Measurements from ENCODE around the gene FIBCD1. TPM values are rescaled to one million over a fixed set of nuclear protein-coding genes. Genes with fewer than 3 reads are reported as not detected.
A peak's percentile ranks its signal among the peaks of the same experiment; 100 is the strongest.

Gene FIBCD1
- total RNA-seq, 1 donor from 2014 or later: 0.59 TPM

GRCh38 chr9:130975932-130976841, 37.1 kb upstream of the FIBCD1 start:
- no peak for ATAC-seq (ENCODE audit: poor library complexity)
- intact Hi-C loops (cut with DNase I): no loop called here
- no peak for DNase-seq

- intact Hi-C loops (cut with DNase I): no loop called here
- no peak for ATAC-seq (ENCODE audit: poor library complexity)
- no peak for DNase-seq
Observed at GRCh38 chr9:130975156-130975555, 36.1 kb upstream of the FIBCD1 start.

GRCh38 chr9:130974697-130975096, 35.6 kb upstream of the FIBCD1 start:
- DNase-seq (no peak), ATAC-seq (ENCODE audit: poor library complexity) (no peak)
- intact Hi-C loops (cut with DNase I): no loop called here

DNA sequence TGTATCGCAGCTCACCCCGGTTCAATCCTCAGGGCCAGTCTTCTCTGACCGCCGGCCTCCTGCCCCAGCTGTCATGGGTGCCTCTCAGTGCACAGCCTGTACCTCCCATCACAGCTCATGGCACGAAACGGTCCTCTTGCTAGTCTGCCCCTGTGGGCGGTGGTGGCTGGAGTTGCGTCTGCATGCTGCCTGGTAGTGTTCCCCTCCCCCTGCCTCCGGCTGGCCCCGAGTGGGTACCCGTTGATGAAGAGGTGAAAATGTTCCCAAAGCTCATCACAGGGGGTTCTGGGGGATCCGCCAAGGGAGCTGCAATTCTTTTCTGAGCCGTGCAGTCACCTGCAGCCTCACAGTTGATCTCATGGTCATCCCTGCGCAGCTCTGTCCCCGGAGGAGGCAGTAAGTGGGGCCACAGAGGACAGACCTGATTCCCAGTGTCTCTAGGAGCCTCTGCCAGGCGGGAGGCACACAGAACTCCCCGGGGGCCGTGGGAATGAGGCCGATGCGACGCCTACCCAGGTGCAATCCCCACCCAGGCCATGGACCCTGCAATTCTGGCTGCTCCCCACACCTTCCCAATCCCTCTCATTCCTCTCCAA, 34.7 kb upstream of the FIBCD1 start:
- no peak for ATAC-seq (ENCODE audit: poor library complexity)
- DNase-seq: no peak
- intact Hi-C loops (cut with DNase I): no loop called here

DNA sequence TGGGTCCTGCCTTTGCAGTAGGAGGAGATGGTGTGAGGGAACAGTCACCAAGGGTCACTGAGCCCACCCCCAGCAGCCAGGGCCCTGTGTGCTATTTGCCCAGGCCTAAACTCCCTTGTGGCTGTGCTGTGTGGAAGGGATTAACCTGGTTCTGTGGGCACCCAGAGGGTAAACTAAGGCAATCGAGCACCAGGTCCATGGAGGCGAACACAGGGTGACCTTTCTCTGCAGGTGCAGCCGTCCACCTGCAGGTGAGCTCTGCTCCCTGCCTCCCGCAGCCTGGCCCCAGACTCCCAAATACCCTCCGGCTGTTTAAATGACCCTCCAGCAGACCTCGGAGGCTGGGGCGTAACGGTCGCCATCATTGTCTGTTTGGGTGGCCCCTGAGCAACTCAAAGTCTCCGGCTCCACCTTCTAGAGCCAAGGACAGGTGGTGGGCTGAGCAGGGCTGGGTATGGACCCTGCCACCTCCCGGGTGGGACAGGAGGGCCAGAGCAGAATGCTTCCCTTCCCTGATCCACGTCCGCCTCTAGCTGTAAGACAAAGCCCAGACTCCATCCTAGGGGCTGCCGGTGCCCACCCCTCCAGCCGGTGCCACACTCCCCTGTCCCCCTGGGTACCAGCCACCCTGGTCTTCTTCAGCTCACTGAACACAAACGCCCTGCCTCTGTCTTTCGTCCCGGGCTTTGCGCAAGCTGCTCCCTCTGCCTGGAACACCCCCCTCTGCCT, 34.1 kb upstream of the FIBCD1 start:
- intact Hi-C loops (cut with DNase I): no loop called here
- ATAC-seq (ENCODE audit: poor library complexity) (no peak), DNase-seq (no peak)

GRCh38 chr9:130972277-130972956, 33.4 kb upstream of the FIBCD1 start:
- no peak for DNase-seq
- ATAC-seq (ENCODE audit: poor library complexity): no peak
- intact Hi-C loops (cut with DNase I): no loop called here

GRCh38 chr9:130971294-130971849, 32.3 kb upstream of the FIBCD1 start:
- intact Hi-C loops (cut with DNase I): no loop called here
- DNase-seq: no peak
- ATAC-seq (ENCODE audit: poor library complexity): no peak

DNA sequence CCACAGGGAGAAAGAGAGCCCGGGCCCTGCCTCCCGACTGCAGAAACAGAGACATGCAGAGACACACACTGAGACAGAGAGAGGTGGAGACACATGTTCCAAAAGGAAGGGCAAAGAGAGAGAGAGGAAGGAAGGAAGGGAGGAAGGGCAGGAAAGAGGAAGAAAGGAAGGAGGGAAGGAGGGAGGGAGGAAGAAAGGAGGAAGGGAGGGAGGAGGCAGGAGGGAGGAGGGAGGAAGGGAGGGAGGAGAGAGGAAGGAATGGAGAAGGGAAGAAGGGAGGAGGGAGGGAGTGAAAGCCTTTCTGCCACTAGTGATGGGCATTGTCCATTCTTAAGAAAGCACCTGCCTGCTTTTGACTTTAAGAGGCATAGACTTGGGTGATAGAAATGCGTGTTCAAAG, 31.8 kb upstream of the FIBCD1 start:
- intact Hi-C loops (cut with DNase I): no loop called here

GRCh38 chr9:130970052-130970451, 31.0 kb upstream of the FIBCD1 start:
- no peak for ATAC-seq (ENCODE audit: poor library complexity)
- intact Hi-C loops (cut with DNase I): no loop called here
- DNase-seq: no peak

More for the DNA sequence above, 31.8 kb upstream of the FIBCD1 start:
- no peak for DNase-seq
- ATAC-seq (ENCODE audit: poor library complexity): no peak

- peak; percentile 71 for ATAC-seq (ENCODE audit: poor library complexity)
- intact Hi-C loops (cut with DNase I): no loop called here
- DNase-seq: no peak
Observed at GRCh38 chr9:130965680-130966079, 26.6 kb upstream of the FIBCD1 start.

DNA sequence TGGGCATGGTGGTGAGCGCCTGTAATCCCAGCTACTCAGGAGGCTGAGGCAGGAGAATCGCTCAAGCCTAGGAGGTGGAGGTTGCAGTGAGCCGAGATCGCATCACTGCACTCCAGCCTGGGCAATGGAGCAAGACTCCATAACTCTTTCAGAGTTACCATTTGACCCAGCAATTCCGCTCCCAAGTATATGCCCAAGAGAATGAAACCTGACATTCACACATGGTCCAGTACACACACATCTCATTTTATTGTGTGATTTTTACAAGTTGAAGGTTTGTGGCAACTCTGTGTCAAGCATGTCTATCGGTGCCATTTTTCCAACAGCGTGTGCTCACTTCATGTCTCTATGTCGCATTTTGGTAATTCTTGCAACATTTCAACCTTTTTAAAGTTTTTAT, 24.9 kb upstream of the FIBCD1 start:
- ATAC-seq (ENCODE audit: poor library complexity) (no peak), DNase-seq (no peak)
- intact Hi-C loops (cut with DNase I): no loop called here

DNA sequence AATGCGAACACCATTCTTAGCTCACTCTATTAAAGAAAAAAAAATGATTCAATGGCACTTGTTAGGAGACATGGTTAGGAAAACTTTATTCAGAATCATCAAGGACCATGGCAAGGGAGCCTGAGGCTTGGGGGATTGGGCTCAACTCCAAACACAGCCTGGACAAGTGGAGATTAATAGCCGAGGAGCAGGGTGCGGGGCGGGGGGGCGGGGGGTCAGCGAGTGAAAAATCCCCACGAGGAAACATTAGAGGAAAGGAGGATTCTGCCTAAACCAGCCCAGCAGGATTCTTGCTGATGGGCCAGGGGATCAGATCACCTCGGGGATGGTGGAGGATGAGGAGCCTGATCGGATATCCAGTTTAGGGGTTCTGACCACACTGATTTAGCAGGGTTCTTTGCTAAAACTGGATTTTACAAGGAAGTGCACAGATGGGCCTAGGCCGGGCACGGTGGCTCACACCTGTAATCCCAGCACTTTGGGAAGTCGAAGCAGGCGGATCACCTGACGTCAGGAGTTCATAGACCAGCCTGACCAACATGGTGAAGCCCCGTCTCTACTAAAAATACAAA, 24.4 kb upstream of the FIBCD1 start:
- ATAC-seq (ENCODE audit: poor library complexity) (no peak), DNase-seq (no peak)
- intact Hi-C loops (cut with DNase I): no loop called here

- DNase-seq (no peak), ATAC-seq (ENCODE audit: poor library complexity) (no peak)
- intact Hi-C loops (cut with DNase I): no loop called here
Observed at GRCh38 chr9:130962418-130963316, 23.6 kb upstream of the FIBCD1 start.

DNA sequence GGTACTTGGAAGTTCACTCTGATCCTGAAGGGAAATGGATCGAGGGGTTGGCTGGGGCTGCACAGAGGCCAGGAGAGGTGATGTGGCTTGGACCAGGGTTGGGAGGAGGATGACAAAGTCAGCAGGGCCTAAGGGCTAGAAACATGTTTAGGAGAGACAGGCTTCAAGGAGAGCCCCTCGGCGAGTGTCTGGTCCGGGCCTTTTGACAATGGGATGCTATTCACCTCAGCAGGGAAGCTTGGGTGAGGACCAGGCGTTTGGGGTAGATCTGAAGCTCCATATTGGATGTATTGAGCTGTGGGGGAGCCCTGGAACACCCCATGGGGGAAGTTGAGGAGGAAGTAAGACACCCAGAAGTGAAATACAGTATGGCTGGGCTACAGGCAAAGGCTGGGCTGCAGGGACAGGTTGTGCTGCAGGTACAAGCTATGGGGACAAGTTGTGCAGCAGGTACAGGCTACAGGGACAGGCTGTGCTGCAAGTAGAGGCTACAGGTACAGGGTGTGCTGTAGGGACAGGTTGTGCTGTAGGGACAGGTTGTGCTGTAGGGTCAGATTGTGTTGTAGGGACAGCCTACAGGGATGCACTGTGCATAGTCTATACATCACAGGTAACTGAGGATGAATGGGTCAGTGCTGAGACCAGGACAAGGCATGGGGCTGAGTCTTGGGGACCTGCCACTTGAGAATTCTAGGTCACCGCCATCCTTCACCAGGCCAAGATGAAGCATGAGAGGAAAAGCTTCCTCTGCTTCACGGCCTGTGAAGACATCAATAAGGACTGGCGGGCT, 22.7 kb upstream of the FIBCD1 start:
- ATAC-seq (ENCODE audit: poor library complexity) (no peak), DNase-seq (no peak)
- intact Hi-C loops (cut with DNase I): no loop called here

GRCh38 chr9:130960522-130961378, 21.7 kb upstream of the FIBCD1 start:
- DNase-seq (no peak), ATAC-seq (ENCODE audit: poor library complexity) (no peak)
- intact Hi-C loops (cut with DNase I): no loop called here

DNA sequence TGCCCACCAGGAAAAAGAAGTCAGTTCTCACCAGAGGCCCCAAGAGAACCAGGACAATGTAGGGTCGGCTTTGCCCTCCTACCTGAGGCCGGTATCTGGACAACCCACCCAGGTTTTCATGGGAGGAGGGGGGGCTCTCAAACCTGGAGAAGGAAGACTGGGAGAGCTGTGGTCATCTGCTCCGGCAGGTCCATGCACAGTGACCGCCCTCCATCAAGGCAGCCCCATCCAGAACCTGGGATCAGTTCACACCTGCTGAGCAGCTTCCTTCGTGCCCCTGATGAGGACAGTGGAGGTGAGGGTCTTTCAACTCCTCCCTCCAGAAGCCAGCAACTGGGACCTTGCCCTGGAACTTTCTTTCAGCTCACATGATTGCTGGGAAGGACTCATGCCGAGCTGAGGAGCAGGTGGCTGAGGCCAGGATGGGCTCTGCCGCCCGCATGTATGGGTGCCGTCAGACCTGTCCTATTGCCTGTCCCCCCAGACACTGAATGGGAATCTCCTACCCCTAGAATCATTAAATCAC, 20.8 kb upstream of the FIBCD1 start:
- intact Hi-C loops (cut with DNase I): no loop called here
- DNase-seq (no peak), ATAC-seq (ENCODE audit: poor library complexity) (no peak)
